CD4-positive, alpha-beta memory T cell (primary cell): Measurements from ENCODE around the gene HDAC10. TPM values are rescaled to one million over a fixed set of nuclear protein-coding genes. Genes with fewer than 3 reads are reported as not detected.

Experiments
- CTCF ChIA-PET: fragments of 350-600 bp; sonication (Branson Sonifier 250); formaldehyde crosslinking; loops from one replicate; lab custom pipeline; 2021; ENCODE audit warnings: inconsistent platforms; ENCODE audit not compliant: partially characterized antibody; lab: Charles Lee
- POLR2A ChIA-PET: fragments of 350-600 bp; sonication (Branson Sonifier 250); formaldehyde crosslinking; loops from one replicate; lab custom pipeline; 2021; ENCODE audit not compliant: partially characterized antibody; lab: Charles Lee
- DNase-seq, 5 donors: peaks; one replicate each; pipeline versions ENCODE4 v3.0.0 to v3.0.0-alpha.2; 2020 to 2022; ENCODE audit warnings: mixed read lengths in 1 of 5
- H3K27ac ChIP-seq: one replicate; pipeline ENCODE4 v1.7.0; 2013; ENCODE audit warnings: low read depth, low read length
- H3K27me3 ChIP-seq: 2 replicates; pipeline ENCODE4 v1.7.0; 2013; ENCODE audit warnings: mild to moderate bottlenecking, low read length, moderate library complexity; ENCODE audit not compliant: insufficient read depth
- H3K36me3 ChIP-seq: 2 replicates; pipeline ENCODE4 v1.7.0; 2013; ENCODE audit warnings: mild to moderate bottlenecking, low read length, moderate library complexity; ENCODE audit not compliant: insufficient read depth
- H3K4me1 ChIP-seq: 2 replicates; pipeline ENCODE4 v1.7.0; 2013; ENCODE audit warnings: mild to moderate bottlenecking, low read length, moderate library complexity; ENCODE audit not compliant: insufficient read depth
- H3K4me3 ChIP-seq, 2 donors: one replicate each; pipeline ENCODE4 v1.7.0; 2013; ENCODE audit warnings: low read length in 2 of 2, mild to moderate bottlenecking in 1 of 2
- H3K9me3 ChIP-seq, 2 donors: one replicate each; pipeline ENCODE4 v1.7.0; 2013; ENCODE audit warnings: low read length in 2 of 2, control low read depth in 1 of 2; ENCODE audit not compliant: control insufficient read depth in 1 of 2
- H3K27ac Mint-ChIP-seq, 7 donors: one replicate each; pipeline ENCODE4 v1.8.0; 2020 to 2021; ENCODE audit warnings: mixed read lengths in 7 of 7, mild to moderate bottlenecking in 6 of 7, inconsistent platforms in 3 of 7, moderate library complexity in 3 of 7
- H3K27me3 Mint-ChIP-seq, 2 donors: one replicate each; pipeline ENCODE4 v1.8.0; 2020 to 2021; ENCODE audit warnings: mixed read lengths in 2 of 2
- H3K36me3 Mint-ChIP-seq, 2 donors: one replicate each; pipeline ENCODE4 v1.8.0; 2020 to 2021; ENCODE audit warnings: mixed read lengths in 2 of 2, inconsistent platforms in 1 of 2, mild to moderate bottlenecking in 1 of 2
- H3K4me1 Mint-ChIP-seq, 4 donors: one replicate each; pipeline ENCODE4 v1.8.0; 2020 to 2021; ENCODE audit warnings: mixed read lengths in 4 of 4, mild to moderate bottlenecking in 1 of 4
- H3K4me3 Mint-ChIP-seq, 8 donors: one replicate each; pipeline ENCODE4 v1.8.0; 2020 to 2021; ENCODE audit warnings: mixed read lengths in 8 of 8, mild to moderate bottlenecking in 7 of 8, moderate library complexity in 6 of 8, inconsistent platforms in 3 of 8
- H3K9me3 Mint-ChIP-seq, 8 donors: one replicate each; pipeline ENCODE4 v1.8.0; 2020 to 2021; ENCODE audit warnings: mixed read lengths in 8 of 8, mild to moderate bottlenecking in 5 of 8, inconsistent platforms in 3 of 8, moderate library complexity in 1 of 8
- intact Hi-C: fragments of 100-400 bp; cut with micrococcal nuclease; formaldehyde crosslinking; loops from one replicate; pipeline ENCODE4 v1.15.1; 2023
- polyA plus RNA-seq, 2 donors: library from polyadenylated mRNA; unstranded; fragments of 300-500 nt; fragmentation: Illumina TruSeq; gene quantifications; one replicate each; pipeline ENCODE4 v1.2.3, GENCODE V29; 2021
- total RNA-seq, 2 experiments: library from RNA; stranded (reverse); gene quantifications; one replicate each; pipeline ENCODE4 v1.2.3, GENCODE V29; 2021

The HDAC10 gene
- 100 to 1,000 TPM; 141 to 151 TPM for total RNA-seq
- polyA plus RNA-seq, result 1 to 10 TPM; 3.8 to 6.8 TPM

GRCh38 chr22:50250555-50251476 lies at the start of gene HDAC10:
TSS of gene HDAC10 (minus strand) at chr22:50251265. CDS start at chr22:50251032, 233 bp downstream.
- ChIA-PET POLR2A (interaction anchor here (0.6 to 4.0 kb wide), 27 partner anchors 9 to 377 kb away, joined by 3 to 29 read pairs (median 4); partner anchors contain the start of genes ARSA, DENND6B, LMF2 and MAPK11), CTCF (interaction anchor here (1.0 to 3.5 kb wide), 11 partner anchors 10 to 382 kb away, joined by 3 to 28 read pairs (median 18); partner anchors contain the start of gene SCO2)
- H3K4me1 Mint-ChIP-seq, result peaks cover 7 to 29% (median 17%) of the 10 kb centered on the region in 4 donors
- no peaks in the 10 kb centered on the region for H3K9me3 ChIP-seq
- H3K9me3 Mint-ChIP-seq, result no peaks in the 10 kb centered on the region
- intact Hi-C loops, result loop anchor here (2.0 to 10.0 kb wide), 2 partner anchors 224 to 370 kb away; partner anchors contain the start of gene SBF1
- peaks cover 18% of the 10 kb centered on the region for H3K36me3 ChIP-seq
- H3K27ac ChIP-seq, result peak within 1 kb of the TSS; percentile 66
- peaks cover 1 to 2% of the 10 kb centered on the region in 2 donors for H3K27me3 Mint-ChIP-seq
- H3K4me3 Mint-ChIP-seq, result peak within 1 kb of the TSS; percentile 73 to 84 (median 78)
- H3K27ac Mint-ChIP-seq, result peak within 1 kb of the TSS in 6 of 7 donors; percentile 50 to 88 (median 64)
- H3K4me3 ChIP-seq, result peak within 1 kb of the TSS; percentile 36 to 89
- H3K4me1 ChIP-seq, result peaks cover 44% of the 10 kb centered on the region
- DNase-seq, result peak; percentile 71 to 78 (median 74)
- H3K27me3 ChIP-seq, result no peaks in the 10 kb centered on the region
- H3K36me3 Mint-ChIP-seq, result peaks cover 4 to 10% of the 10 kb centered on the region in 2 donors

- Histone ChIP-seq H3K36me3 (no peaks in the 10 kb centered on the region), H3K4me3 (no peak overlapping the region), H3K4me1 (no peaks in the 10 kb centered on the region), H3K9me3 (no peaks in the 10 kb centered on the region), H3K27me3 (no peaks in the 10 kb centered on the region), H3K27ac (no peak overlapping the region)
- no peak for DNase-seq
- Mint-ChIP-seq H3K4me1 (peaks cover 0 to 4% (median 0%) of the 10 kb centered on the region in 4 donors), H3K4me3 (no peak overlapping the region), H3K36me3 (no peaks in the 10 kb centered on the region), H3K27me3 (peaks cover 7 to 8% of the 10 kb centered on the region in 2 donors), H3K9me3 (no peaks in the 10 kb centered on the region), H3K27ac (no peak overlapping the region)
- intact Hi-C loops, result no loop called here
- POLR2A ChIA-PET, result no interaction called here
- CTCF ChIA-PET, result no interaction called here
Measured at GRCh38 chr22:50300620-50301257, 49.7 kb upstream of the HDAC10 start.

- H3K27me3 Mint-ChIP-seq, result peaks cover 7 to 10% of the 10 kb centered on the region in 2 donors
- Histone ChIP-seq H3K9me3 (no peaks in the 10 kb centered on the region), H3K27me3 (no peaks in the 10 kb centered on the region), H3K4me1 (no peaks in the 10 kb centered on the region), H3K27ac (no peak overlapping the region), H3K4me3 (no peak overlapping the region), H3K36me3 (no peaks in the 10 kb centered on the region)
- ChIA-PET POLR2A (no interaction called here), CTCF (no interaction called here)
- intact Hi-C loops, result no loop called here
- H3K4me1 Mint-ChIP-seq, result peaks cover 0 to 4% (median 0%) of the 10 kb centered on the region in 4 donors
- H3K36me3 Mint-ChIP-seq, result no peaks in the 10 kb centered on the region
- H3K4me3 Mint-ChIP-seq, result no peak overlapping the region
- no peak overlapping the region for H3K27ac Mint-ChIP-seq
- DNase-seq, result no peak
- H3K9me3 Mint-ChIP-seq, result no peaks in the 10 kb centered on the region
Measured at GRCh38 chr22:50299785-50300619, 48.9 kb upstream of the HDAC10 start.

GRCh38 chr22:50298937-50299784 lies 48.1 kb upstream of the HDAC10 start:
- no peak overlapping the region for H3K4me3 Mint-ChIP-seq

GRCh38 chr22:50298266-50298637 lies 47.2 kb upstream of the HDAC10 start:
- Histone ChIP-seq H3K4me1 (no peaks in the 10 kb centered on the region), H3K9me3 (no peaks in the 10 kb centered on the region), H3K27ac (no peak overlapping the region), H3K4me3 (no peak overlapping the region), H3K27me3 (no peaks in the 10 kb centered on the region), H3K36me3 (no peaks in the 10 kb centered on the region)
- Mint-ChIP-seq H3K4me3 (no peak overlapping the region), H3K36me3 (no peaks in the 10 kb centered on the region), H3K27me3 (peaks cover 5 to 10% of the 10 kb centered on the region in 2 donors), H3K4me1 (no peaks in the 10 kb centered on the region), H3K9me3 (no peaks in the 10 kb centered on the region), H3K27ac (no peak overlapping the region)
- POLR2A ChIA-PET, result no interaction called here
- no peak for DNase-seq
- intact Hi-C loops, result no loop called here
- CTCF ChIA-PET, result no interaction called here

More at GRCh38 chr22:50298937-50299784, 48.1 kb upstream of the HDAC10 start:
- Mint-ChIP-seq H3K9me3 (no peaks in the 10 kb centered on the region), H3K36me3 (no peaks in the 10 kb centered on the region), H3K4me1 (peaks cover 0 to 2% (median 0%) of the 10 kb centered on the region in 4 donors), H3K27ac (no peak overlapping the region), H3K27me3 (peaks cover 5 to 10% of the 10 kb centered on the region in 2 donors)
- Histone ChIP-seq H3K9me3 (no peaks in the 10 kb centered on the region), H3K27ac (no peak overlapping the region), H3K27me3 (no peaks in the 10 kb centered on the region), H3K4me1 (no peaks in the 10 kb centered on the region), H3K36me3 (no peaks in the 10 kb centered on the region), H3K4me3 (no peak overlapping the region)
- intact Hi-C loops, result no loop called here
- ChIA-PET CTCF (no interaction called here), POLR2A (no interaction called here)
- no peak for DNase-seq

- H3K27me3 ChIP-seq, result no peaks in the 10 kb centered on the region
- no peaks in the 10 kb centered on the region for H3K9me3 ChIP-seq
- CTCF ChIA-PET, result no interaction called here
- no peaks in the 10 kb centered on the region for H3K9me3 Mint-ChIP-seq
- H3K27ac ChIP-seq, result no peak overlapping the region
- POLR2A ChIA-PET, result no interaction called here
- H3K4me1 ChIP-seq, result no peaks in the 10 kb centered on the region
- DNase-seq, result no peak
- H3K4me3 ChIP-seq, result no peak overlapping the region
- H3K27ac Mint-ChIP-seq, result no peak overlapping the region
- no peaks in the 10 kb centered on the region for H3K36me3 ChIP-seq
- H3K4me3 Mint-ChIP-seq, result no peak overlapping the region
- peaks cover 0 to 2% (median under 1%) of the 10 kb centered on the region in 4 donors for H3K4me1 Mint-ChIP-seq
- no peaks in the 10 kb centered on the region for H3K36me3 Mint-ChIP-seq
- intact Hi-C loops, result no loop called here
- H3K27me3 Mint-ChIP-seq, result peaks cover 8 to 12% of the 10 kb centered on the region in 2 donors
Measured at GRCh38 chr22:50297510-50298265, 46.6 kb upstream of the HDAC10 start.
